Esophagus muscularis mucosa (tissue), 4 donors: ENCODE measurements around the gene DNM3.

Source experiments
- EP300 ChIP-seq: sonication (generic); formaldehyde crosslinking; IDR thresholded peaks from one replicate; pipeline ENCODE4 v1.6.1; 2017; ENCODE audit warnings: antibody characterized with exemption
- POLR2A ChIP-seq: fragments of 450-650 bp; IDR thresholded peaks from one replicate; pipeline ENCODE4 v1.6.1; 2017; ENCODE audit warnings: antibody characterized with exemption, moderate library complexity, mild to moderate bottlenecking, low read depth
- POLR2AphosphoS5 ChIP-seq, 2 donors: sonication (generic); formaldehyde crosslinking; IDR thresholded peaks; one replicate each; pipeline ENCODE4 v1.6.1; 2017; ENCODE audit warnings: antibody characterized with exemption in 2 of 2
- TF ChIP-seq, protein P1 (sequence below), 3 experiments: fragments of 200-600 bp in 2 of 3; fragments of 450-650 bp in 1 of 3; sonication (generic) in 2 of 3; IDR thresholded peaks; one replicate each; pipeline ENCODE4 v1.5.1; 2017 to 2019; ENCODE audit warnings: antibody characterized with exemption in 3 of 3, mild to moderate bottlenecking in 2 of 3, moderate library complexity in 1 of 3

DNA sequence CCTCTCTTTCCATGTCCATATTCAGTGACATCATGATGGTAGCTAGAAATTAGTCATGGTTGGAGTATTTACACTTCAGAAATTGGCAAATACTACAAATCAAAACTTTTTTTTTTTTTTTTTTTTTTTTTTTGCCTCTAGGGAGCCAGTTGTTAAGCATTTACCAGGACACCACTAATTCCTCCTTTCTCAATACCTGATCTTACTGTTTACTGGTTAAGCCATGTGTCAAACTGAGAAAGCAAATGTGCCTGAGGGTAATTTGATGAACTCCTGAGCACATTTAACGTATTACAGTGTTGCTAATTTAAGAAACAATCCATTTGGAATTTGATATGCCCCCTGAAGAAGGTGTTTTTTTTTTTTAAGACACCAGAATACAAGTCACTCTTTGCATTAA is 94.4 kb downstream of the DNM3 start:
- no peak for TF ChIP-seq POLR2A
- TF ChIP-seq, protein P1, sequence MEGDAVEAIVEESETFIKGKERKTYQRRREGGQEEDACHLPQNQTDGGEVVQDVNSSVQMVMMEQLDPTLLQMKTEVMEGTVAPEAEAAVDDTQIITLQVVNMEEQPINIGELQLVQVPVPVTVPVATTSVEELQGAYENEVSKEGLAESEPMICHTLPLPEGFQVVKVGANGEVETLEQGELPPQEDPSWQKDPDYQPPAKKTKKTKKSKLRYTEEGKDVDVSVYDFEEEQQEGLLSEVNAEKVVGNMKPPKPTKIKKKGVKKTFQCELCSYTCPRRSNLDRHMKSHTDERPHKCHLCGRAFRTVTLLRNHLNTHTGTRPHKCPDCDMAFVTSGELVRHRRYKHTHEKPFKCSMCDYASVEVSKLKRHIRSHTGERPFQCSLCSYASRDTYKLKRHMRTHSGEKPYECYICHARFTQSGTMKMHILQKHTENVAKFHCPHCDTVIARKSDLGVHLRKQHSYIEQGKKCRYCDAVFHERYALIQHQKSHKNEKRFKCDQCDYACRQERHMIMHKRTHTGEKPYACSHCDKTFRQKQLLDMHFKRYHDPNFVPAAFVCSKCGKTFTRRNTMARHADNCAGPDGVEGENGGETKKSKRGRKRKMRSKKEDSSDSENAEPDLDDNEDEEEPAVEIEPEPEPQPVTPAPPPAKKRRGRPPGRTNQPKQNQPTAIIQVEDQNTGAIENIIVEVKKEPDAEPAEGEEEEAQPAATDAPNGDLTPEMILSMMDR (IDR thresholded peaks at IDR 0.05), result no peak
- TF ChIP-seq POLR2AphosphoS5 (IDR thresholded peaks at IDR 0.05), result no peak
- TF ChIP-seq EP300, result no peak
